GM19099 (cell line): ENCODE data around the gene RSRC1.

Experiments used
- POLR2A ChIP-seq: IDR thresholded peaks from 3 replicates; pipeline ENCODE4 v1.6.1; 2011; ENCODE audit warnings: low read depth; ENCODE audit not compliant: insufficient read length; ENCODE audit errors: extremely low read depth

RSRC1 gene

DNA sequence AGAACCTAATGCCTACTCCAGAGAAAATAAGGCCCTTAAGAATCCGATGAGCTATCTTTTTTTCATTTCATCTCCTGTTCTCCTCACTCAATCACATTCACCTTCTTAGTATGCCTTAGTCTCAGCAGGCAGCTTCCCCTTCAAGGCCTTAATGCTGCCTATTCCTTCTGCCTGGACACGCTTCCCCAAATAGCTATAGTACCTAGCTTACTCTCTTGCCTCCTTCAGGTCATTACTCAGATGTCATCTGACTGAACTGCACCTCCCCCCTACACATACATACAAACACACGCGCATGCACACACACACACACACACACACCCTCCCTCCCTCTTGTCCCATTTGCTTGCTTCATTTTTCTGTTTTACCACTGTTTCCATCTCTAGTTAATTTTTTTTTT is 269.6 kb downstream of the RSRC1 start:
- no peak for TF ChIP-seq POLR2A

DNA sequence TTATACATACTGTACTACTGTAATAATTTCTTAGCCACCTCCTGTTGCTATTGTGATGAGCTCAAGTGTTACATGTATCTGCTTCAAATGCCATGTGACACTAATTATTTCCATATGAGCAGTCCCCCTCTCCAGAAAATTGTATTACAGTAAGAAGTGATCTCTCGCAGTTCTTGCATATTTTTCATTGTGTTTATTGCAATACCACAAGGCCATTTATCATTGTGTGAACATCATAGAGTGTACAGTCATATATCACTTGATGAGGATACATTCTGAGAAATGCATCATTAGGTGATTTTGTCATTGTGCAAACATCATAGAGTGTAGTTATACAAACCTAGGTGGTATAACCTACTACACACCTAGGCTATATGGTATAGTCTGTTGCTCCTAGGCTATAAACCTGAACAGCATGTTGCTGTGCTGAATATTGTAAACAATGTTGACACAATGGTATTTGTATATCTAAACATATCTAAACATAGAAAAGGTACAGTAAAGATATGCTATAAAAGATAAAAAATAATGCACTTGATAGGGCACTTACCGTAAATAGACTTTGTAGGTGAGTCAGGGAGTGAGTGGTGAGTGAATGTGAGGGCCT is 271.5 kb downstream of the RSRC1 start:
- no peak for TF ChIP-seq POLR2A

DNA sequence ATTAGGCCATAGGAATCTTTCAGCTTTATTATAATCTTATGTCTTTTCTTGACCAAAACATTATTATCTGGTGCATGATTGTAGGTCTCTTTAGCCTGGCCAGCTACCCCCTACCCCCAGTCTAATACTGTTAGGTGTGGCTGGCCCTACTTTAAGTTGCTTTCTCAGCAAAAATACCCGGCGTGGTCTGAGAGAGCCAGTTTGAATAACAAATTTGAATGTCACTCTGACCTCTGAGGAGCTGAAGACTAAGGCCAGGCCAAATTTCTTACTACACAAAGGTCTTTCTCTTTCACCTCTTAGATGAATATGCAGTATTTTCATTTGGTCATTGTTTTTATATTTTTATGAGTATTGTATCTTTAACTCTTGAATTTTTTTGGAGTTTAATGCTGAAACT is 272.6 kb downstream of the RSRC1 start:
- no peak for TF ChIP-seq POLR2A

DNA sequence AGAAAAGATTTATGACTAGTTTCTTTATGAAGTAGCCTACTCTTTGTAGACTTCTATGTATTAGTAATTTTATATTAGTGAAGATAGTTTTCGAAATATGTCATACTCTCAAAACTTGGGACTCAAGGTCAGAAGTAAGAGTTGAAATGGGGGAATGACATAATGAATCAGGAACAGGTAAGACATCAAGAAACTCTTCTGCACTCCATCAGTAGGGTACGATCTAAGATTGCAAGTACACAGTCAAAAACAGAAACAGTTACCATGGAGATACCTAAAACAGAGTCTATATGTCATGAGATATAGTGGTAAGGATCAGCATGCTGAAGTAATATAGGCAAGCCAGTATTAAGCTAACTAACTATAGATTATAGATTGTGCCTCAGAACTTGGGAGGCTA is 274.1 kb downstream of the RSRC1 start:
- TF ChIP-seq POLR2A, result no peak

DNA sequence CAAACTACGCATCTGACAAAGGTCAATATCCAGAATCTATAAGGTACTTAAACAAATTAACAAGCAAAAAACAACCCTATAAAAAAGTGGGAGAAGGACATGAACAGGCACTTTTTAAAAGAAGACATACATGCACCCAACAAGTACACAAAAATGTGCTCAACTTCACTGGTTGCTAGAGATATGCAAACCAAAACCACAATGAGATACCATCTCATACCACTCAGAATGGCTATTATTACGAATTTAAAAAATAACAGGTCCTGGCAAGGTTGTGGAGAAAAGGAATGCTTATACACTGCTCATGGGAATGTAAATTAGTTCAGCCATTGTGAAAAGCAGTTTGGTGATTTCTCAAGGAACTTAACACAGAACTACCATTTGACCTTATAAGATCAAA is 285.5 kb downstream of the RSRC1 start:
- no peak for TF ChIP-seq POLR2A

DNA sequence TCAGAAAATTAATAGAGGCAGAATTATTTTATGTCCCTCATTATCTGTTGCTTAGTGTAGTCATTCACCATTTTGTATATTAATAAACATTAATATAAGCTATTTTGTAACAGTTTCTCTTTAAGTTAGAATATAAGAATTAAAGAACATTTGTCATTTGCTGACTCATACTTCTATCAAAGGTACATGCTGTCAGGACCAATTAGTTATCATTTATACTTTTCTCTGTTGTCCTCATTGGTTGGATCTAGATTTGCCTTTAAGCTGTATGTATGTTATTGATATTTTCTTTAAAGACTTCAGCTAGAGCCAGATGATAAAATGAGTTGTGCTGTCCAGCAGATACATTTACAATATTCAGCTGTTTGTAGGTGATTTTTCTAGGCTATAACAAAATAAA is 292.7 kb downstream of the RSRC1 start:
- no peak for TF ChIP-seq POLR2A

DNA sequence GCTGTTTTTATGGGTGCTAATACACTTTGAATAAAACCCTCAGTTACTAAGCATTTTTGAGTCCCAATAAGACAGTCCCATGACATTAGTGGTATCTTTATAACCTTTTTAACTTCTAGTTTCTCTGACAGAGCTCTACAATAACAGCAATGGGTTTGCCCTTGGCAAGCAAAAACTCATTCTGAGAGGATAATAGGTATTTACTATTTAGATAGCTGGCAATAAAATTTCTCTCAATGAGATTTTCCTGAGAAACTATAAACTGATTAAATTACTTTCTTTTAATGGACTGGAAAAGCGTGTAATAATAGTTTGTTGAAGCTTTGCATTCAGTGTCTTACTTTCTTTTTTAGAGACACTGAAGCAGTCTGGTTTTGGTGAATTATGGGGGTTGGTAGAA is 293.1 kb downstream of the RSRC1 start:
- no peak for TF ChIP-seq POLR2A

DNA sequence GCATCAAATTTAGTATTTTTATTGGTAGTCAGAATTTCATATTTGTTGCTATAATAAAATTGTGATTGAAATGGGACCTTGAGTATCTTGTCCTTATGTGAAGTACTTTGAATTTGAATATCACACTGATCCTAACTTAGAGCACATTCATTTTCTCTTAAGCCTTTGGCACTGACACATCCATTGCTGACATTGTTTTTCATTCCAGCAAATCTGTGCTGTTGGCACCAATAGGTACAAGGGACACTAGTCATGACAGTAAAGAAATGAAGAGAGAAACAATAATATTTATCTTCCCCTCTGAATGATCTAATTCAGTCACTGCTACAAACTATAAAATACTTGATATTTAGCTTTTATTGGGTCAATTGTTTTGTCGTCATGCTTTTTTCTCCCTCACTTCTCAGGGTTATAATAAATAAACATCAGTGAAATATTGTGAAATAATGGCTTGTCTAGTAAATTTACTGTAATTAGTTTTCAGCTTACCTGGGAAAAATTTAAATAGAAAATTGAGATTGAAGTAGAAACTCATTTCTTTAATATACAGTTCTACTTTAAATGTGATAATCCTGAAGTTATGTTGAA is 294.3 kb downstream of the RSRC1 start:
- TF ChIP-seq POLR2A, result no peak

DNA sequence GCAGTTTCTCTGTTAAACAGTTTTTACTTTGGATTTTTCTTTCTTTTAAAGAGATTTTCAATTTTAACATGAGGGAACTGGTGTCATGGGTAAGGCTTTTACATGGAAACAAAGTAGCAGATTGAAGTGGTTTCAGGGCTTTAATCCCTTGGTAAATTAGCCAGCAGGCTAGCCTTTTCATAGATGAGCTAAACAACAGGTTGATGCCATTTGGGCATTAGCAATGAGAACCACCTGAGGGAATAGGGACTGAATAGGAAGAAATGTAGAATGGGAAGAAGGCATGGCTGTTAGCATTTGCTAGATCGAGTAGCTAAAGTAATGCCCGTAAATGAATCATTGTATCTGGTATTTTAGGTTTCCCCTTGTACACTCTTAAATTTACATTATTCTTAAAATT is 295.6 kb downstream of the RSRC1 start:
- no peak for TF ChIP-seq POLR2A

DNA sequence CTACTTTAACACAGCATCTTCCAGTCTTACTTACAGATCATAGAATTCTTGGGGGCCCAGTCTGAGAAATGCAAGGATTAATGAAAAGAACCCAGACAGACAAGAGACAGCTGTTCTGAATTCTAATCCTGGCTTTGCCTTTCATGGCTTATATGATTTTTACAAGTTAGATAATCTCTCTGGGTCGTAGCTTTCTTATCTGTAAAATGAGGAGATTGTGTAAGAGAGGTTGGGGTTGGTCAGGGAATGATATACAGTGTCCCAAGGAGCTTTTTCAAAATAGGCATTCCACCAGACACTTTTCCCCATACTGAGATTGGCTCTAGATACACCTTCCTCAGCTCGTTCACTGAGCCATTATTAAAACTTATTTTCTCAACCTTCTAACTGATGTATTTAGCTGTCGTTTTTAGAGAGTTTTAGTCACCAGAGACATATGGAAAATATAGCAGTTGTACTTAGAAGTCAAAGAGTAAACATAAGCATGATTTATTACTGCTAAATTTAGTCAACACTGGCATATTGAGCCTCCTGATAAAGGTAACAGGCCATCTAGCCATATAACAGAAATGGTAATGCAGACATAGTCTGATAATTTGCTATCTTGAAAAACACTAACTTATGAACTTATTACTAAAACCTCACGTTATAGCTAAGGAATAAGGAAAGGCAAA is 298.1 kb downstream of the RSRC1 start:
- TF ChIP-seq POLR2A, result no peak

DNA sequence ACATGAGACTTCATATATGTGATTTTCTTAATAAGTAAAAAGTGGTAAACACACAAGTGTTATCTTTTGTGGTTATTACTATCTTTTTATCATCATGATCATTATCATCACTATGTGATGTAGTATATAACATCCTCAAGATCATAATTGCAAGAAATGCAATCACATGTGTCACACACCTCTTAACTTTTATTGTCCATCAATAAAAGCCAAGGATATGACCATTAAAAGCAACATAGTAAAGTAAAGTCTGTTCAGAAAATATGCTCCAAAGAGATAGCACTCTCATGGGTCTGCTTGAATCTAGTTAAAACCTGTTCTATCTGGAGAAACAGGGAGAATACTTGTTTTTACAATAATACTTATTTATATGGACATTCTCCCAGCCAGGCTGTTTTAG is 308.1 kb downstream of the RSRC1 start:
- TF ChIP-seq POLR2A, result no peak

DNA sequence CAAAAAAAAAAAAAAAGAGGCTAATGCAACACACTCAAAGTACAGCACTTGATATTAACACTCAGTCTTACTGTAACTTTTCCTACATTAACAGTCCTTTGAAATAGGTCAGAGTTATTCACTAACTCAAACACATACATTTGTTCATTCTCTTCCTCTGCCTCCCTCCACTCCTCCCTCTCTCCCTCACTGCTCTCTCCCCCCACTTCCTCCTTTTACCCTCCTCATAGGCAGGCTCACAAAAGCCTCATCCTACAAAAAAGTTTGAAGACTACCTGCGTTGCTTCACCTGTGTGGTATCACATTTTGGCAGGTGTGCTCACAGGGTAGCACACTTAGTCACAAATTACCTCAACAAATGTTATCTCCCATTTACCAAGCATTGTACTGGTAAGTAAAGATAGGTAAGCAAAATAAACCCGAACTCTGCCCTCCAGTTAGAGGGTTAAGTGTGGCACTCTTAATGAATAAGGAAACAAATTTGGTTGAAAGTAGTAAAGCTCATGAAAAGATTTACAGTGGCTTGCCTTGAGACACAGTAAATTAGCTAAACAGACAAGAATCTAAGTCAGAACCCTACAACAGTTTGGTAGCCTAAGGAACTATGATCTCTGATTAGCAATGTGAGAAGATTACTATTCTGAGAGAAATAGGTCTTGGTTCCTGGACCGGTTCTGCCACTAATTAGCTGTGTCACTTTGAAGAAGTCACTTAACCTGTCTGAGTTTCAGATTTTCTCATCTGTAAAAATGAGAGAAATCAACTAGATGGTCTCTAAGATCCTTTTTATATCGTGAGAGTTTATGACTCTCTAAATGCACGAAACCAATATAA is 310.1 kb downstream of the RSRC1 start:
- TF ChIP-seq POLR2A, result no peak

DNA sequence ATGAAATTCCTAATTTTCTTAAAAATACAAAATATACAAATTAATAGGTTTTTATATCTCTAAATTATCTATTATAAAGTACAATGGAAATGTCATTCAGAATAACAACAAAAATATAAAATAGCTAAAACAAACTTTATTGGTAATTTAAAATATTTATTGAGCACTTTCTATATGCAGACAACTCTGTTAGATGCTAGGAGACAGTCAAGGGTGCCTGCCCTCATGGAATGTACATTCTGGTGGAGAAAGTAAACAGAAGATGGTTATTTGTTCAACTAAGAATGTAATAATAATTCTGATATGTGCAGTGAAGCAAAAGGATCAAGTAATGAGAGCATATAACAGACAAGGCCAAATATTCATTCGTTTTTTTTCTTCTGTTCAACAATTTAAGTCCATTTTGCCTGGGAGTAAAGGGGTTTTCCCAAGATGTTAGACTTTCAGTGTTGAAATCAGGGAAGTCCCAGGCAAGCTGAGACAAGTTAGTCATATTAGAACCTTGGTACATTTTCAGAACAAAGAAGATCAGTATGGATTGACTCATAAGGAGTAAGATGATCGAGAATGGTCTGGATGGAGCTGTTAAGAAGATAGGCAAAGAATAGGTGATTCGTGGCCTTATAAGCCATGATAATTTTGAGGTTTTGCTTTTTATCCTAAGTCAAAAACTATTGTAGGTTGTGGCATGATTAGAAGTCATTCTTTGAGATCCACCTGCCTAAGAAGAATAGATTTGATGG is 310.9 kb downstream of the RSRC1 start:
- TF ChIP-seq POLR2A, result no peak

DNA sequence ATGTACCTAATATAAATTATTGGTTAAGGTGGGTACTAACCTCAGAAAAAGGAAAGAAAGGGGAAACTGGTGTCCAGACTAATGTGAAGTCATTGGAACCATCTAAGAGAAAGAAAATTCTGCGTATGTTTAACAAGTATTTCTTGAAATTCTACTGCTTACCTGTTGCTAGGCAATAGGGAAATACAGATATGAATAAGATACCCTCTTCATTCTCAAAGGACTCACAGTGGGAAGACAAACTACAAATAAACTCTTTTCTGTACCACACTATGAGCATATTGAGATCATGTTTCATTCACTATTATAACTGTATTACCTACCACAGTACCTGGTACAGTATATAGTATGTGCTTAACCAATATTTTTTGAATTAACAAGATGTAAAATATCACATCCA is 320.6 kb downstream of the RSRC1 start:
- no peak for TF ChIP-seq POLR2A

DNA sequence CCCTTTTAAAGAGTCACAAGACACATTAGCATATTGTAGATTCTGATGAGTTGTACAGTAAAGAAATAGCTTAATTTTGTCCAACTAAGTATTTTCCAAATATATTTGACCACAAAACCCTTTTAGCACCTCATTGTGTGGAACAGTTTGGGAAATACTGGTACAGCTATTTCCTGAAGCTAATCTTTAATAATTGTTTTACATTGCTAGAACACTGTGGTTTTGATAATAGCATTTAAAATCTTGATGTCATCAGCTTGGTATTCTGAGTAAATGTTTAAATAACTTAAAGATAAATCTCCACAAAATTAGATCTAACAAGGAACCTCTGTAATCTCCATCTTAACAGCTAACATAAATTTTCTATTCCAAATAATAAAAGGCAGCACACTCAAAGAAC is 321.1 kb downstream of the RSRC1 start:
- no peak for TF ChIP-seq POLR2A

DNA sequence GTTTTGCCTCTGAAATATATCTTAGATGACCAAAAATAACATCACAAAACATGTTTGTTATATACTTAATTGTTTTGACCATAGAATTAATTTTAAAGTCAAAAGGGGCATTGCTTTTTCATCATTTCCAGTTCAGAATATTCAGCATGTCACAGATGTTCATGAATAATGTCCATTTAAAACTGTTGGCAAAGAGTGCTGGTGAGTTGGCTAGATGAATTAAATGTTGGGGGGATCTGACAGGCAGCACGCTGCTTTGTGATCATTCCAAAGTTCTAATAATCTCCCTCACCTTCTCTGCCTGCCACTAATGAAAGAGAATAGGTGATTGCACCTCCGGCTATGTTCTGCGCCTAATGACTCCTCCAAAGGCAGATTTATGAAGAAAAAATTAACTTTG is 321.9 kb downstream of the RSRC1 start:
- TF ChIP-seq POLR2A, result no peak
